ENCODE results near the gene MIPOL1. TPM values are rescaled to one million over a fixed set of nuclear protein-coding genes. Genes with fewer than 3 reads are reported as not detected.

Gene MIPOL1
- total and polyA plus RNA-seq, 2 of the 13 experiments (the other 11 are each of a cell fraction or from before 2014, with no cell fraction given): 8.6 to 34.2 TPM

DNA sequence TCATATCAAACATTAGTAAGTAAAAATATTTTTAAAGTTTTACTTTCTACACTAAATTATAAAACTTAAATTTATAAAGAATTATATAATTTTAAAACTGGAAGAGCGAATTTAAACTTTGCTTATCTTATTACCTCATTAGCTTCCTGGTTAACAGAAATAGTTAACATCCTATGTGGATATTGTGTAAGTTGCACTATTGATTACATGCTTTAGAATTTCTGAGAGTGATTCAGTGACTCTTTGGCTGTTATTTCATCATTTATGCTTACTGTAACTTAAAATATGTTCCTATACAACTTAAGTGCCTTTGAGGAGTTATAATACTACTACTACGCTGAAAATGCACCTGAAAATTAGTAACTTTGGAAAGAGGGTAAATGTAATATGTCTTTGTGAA, 295.9 kb downstream of the MIPOL1 start (continued):
- TF ChIP-seq FOXP1 (IDR thresholded peaks at IDR 0.05) (no peak), FOXP1 (CRISPR knock-in tag; IDR thresholded peaks at IDR 0.05) (0 out of 2 replicates have a peak, but pooled peaks have one; percentile 29), GATAD2A (CRISPR knock-in tag; IDR thresholded peaks at IDR 0.05) (peak; percentile 98), TBL1XR1 (IDR thresholded peaks at IDR 0.05; ENCODE audit: borderline replicate concordance, low read length, partially characterized antibody) (peak; percentile 60), CEBPG (CRISPR knock-in tag; IDR thresholded peaks at IDR 0.05) (peak; percentile 81), MIXL1 (CRISPR knock-in tag; IDR thresholded peaks at IDR 0.05) (peak; percentile 82), ZBTB25 (CRISPR knock-in tag; IDR thresholded peaks at IDR 0.05) (0 out of 2 replicates have a peak, but pooled peaks have one; percentile 10), PCBP1 (IDR thresholded peaks at IDR 0.05; ENCODE audit: borderline replicate concordance, low read depth, low read length) (no peak), ZNF879 (CRISPR knock-in tag; IDR thresholded peaks at IDR 0.05) (no peak), ZFP37 (CRISPR knock-in tag; IDR thresholded peaks at IDR 0.05; ENCODE audit: borderline replicate concordance) (no peak), THAP11 (CRISPR knock-in tag; IDR thresholded peaks at IDR 0.05) (peak; percentile 27; the same call in 1 of the 2 replicates), CREB1 (IDR thresholded peaks at IDR 0.05) (no peak), CREB1 (CRISPR knock-in tag; IDR thresholded peaks at IDR 0.05) (peak; percentile 11; the same call in 1 of the 2 replicates), ZFP36 (IDR thresholded peaks at IDR 0.05; ENCODE audit: borderline replicate concordance, low read depth, low read length, partially characterized antibody) (no peak), ZGPAT (CRISPR knock-in tag; IDR thresholded peaks at IDR 0.05) (peak; percentile 53; the same call in 1 of the 2 replicates), HOXA5 (CRISPR knock-in tag; IDR thresholded peaks at IDR 0.05) (peak; percentile 50; the same call in 1 of the 2 replicates), BCL6 (CRISPR knock-in tag; IDR thresholded peaks at IDR 0.05) (peak; percentile 55; the same call in 1 of the 2 replicates), ONECUT2 (CRISPR knock-in tag; IDR thresholded peaks at IDR 0.05) (peak; percentile 74; the same call in 1 of the 2 replicates), ZNF569 (CRISPR knock-in tag; IDR thresholded peaks at IDR 0.05; ENCODE audit: borderline replicate concordance) (no peak), KLF16 (CRISPR knock-in tag; IDR thresholded peaks at IDR 0.05) (peak in 1 of 2 experiments; percentile 42; a peak in 2 of 4 replicates), NCOA2 (CRISPR knock-in tag; IDR thresholded peaks at IDR 0.05) (0 out of 2 replicates have a peak, but pooled peaks have one; percentile 19), POGZ (CRISPR knock-in tag; IDR thresholded peaks at IDR 0.05) (peak; percentile 78), ELF4 (CRISPR knock-in tag; IDR thresholded peaks at IDR 0.05; ENCODE audit: borderline replicate concordance) (peak; percentile 61; the same call in 1 of the 2 replicates), BRD4 (CRISPR knock-in tag; IDR thresholded peaks at IDR 0.05) (no peak)
- TF ChIP-seq, protein P1, sequence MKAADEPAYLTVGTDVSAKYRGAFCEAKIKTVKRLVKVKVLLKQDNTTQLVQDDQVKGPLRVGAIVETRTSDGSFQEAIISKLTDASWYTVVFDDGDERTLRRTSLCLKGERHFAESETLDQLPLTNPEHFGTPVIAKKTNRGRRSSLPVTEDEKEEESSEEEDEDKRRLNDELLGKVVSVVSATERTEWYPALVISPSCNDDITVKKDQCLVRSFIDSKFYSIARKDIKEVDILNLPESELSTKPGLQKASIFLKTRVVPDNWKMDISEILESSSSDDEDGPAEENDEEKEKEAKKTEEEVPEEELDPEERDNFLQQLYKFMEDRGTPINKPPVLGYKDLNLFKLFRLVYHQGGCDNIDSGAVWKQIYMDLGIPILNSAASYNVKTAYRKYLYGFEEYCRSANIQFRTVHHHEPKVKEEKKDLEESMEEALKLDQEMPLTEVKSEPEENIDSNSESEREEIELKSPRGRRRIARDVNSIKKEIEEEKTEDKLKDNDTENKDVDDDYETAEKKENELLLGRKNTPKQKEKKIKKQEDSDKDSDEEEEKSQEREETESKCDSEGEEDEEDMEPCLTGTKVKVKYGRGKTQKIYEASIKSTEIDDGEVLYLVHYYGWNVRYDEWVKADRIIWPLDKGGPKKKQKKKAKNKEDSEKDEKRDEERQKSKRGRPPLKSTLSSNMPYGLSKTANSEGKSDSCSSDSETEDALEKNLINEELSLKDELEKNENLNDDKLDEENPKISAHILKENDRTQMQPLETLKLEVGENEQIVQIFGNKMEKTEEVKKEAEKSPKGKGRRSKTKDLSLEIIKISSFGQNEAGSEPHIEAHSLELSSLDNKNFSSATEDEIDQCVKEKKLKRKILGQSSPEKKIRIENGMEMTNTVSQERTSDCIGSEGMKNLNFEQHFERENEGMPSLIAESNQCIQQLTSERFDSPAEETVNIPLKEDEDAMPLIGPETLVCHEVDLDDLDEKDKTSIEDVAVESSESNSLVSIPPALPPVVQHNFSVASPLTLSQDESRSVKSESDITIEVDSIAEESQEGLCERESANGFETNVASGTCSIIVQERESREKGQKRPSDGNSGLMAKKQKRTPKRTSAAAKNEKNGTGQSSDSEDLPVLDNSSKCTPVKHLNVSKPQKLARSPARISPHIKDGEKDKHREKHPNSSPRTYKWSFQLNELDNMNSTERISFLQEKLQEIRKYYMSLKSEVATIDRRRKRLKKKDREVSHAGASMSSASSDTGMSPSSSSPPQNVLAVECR (CRISPR knock-in tag; IDR thresholded peaks at IDR 0.05; ENCODE audit: borderline replicate concordance): no peak
- TF ChIP-seq, protein P2, sequence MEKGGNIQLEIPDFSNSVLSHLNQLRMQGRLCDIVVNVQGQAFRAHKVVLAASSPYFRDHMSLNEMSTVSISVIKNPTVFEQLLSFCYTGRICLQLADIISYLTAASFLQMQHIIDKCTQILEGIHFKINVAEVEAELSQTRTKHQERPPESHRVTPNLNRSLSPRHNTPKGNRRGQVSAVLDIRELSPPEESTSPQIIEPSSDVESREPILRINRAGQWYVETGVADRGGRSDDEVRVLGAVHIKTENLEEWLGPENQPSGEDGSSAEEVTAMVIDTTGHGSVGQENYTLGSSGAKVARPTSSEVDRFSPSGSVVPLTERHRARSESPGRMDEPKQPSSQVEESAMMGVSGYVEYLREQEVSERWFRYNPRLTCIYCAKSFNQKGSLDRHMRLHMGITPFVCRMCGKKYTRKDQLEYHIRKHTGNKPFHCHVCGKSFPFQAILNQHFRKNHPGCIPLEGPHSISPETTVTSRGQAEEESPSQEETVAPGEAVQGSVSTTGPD (CRISPR knock-in tag; IDR thresholded peaks at IDR 0.05): no peak
